ENCODE data around the gene PPP1R9B. TPM values are rescaled to one million over a fixed set of nuclear protein-coding genes. Genes with fewer than 3 reads are reported as not detected.

PPP1R9B gene
- total RNA-seq, 1 experiment from 2014 or later, result 23.0 TPM

DNA sequence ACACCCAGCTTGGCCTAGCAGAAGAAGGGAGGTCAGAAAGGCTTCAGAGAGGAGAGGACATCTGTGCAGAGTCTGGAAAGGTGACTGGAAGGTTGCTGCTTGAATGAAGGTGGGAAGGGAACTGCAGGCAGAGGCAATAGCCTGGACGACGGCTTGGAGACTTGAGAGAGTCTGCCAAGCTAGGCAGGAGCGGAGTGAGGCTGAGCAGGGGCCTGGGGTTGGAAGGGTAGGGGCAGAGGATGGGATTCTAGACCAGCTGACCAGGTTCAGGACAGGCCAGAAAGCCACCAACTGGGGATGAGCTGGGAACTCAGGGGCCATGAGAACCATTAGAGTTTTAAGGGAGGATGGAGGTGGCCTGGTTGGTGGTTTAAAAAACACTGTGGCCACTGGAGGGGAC lies 15.0 kb upstream of the PPP1R9B start:
- no peaks in the 10 kb centered on the region; the same call in 1 of the 2 replicates for H3K27me3 ChIP-seq (ENCODE audit: insufficient read depth, low read length)
- no peak overlapping the region for H3K18ac ChIP-seq (ENCODE audit: insufficient read length, low read depth, low read length)
- H2BK12ac ChIP-seq (ENCODE audit: insufficient read length, low read depth, low read length), result no peak overlapping the region
- no peak overlapping the region for H2AFZ ChIP-seq (ENCODE audit: low read length)
- Mint-ChIP-seq H3K4me3 (no peak overlapping the region), H3K27me3 (ENCODE audit: low read depth) (peaks cover 23% of the 10 kb centered on the region), H3K9me3 (no peaks in the 10 kb centered on the region; a peak in 1 of 5 replicates), H3K36me3 (ENCODE audit: insufficient read depth in 1 of 3, low read depth in 3 of 3) (no peaks in the 10 kb centered on the region), H3K4me1 (peaks cover 22 to 56% of the 10 kb centered on the region in 2 experiments), H3K27ac (peak overlapping the region; percentile 5 to 47 (median 45); a peak in 2 of 7 replicates)
- H3K79me2 ChIP-seq (ENCODE audit: insufficient read depth, low read length), result no peaks in the 10 kb centered on the region
- DNase-seq, result no peak
- H4K20me1 ChIP-seq (ENCODE audit: control insufficient read depth, insufficient read depth, insufficient read length), result no peaks in the 10 kb centered on the region
- no peak overlapping the region for H3K56ac ChIP-seq (ENCODE audit: insufficient read length, low read depth, low read length)
- no peaks in the 10 kb centered on the region for H3K79me1 ChIP-seq (ENCODE audit: insufficient read depth, low read depth, low read length, poor library complexity, severe bottlenecking)
- no peak overlapping the region for H3K27ac ChIP-seq (ENCODE audit: insufficient read length, low read depth, low read length)
- H4K8ac ChIP-seq (replicated peaks; ENCODE audit: insufficient read length, low read depth, low read length), result no peak overlapping the region
- no CpG with 5 or more reads among the region's 3 CpGs for WGBS (ENCODE audit: extremely low coverage, insufficient read length, low lambda C conversion rate)
- no peak overlapping the region for H2BK5ac ChIP-seq (ENCODE audit: insufficient read length, low read length)
- no peaks in the 10 kb centered on the region for H3K9me3 ChIP-seq (ENCODE audit: control insufficient read depth, low read depth, low read length)
- no peak overlapping the region for H3K4me2 ChIP-seq (ENCODE audit: insufficient read depth, insufficient read length, low read length)
- no peak overlapping the region for H4K91ac ChIP-seq (ENCODE audit: insufficient read length, low read depth, low read length)
- no peak for TF ChIP-seq CTCF (conservative IDR thresholded peaks at IDR 0.05)
- H3K4me1 ChIP-seq (ENCODE audit: insufficient read depth, low read length), result peaks cover 3% of the 10 kb centered on the region; the same call in 1 of the 2 replicates
- peaks cover 13% of the 10 kb centered on the region for H3K23me2 ChIP-seq (ENCODE audit: insufficient read length, low read depth, low read length, poor library complexity, severe bottlenecking)
- H3K14ac ChIP-seq (ENCODE audit: insufficient read depth, low read length), result no peak overlapping the region
- H3K9ac ChIP-seq (ENCODE audit: extremely low read depth, insufficient read length, low read length), result no peak overlapping the region
- no peak overlapping the region for H4K5ac ChIP-seq (ENCODE audit: insufficient read length, low read depth, low read length)
- H2BK15ac ChIP-seq (ENCODE audit: low read depth, low read length), result no peak overlapping the region
- H3K23ac ChIP-seq (ENCODE audit: insufficient read length, low read depth, low read length), result no peak overlapping the region
- no peak overlapping the region for H2BK120ac ChIP-seq (ENCODE audit: low read depth, low read length, poor library complexity, severe bottlenecking)
- H2BK20ac ChIP-seq (ENCODE audit: low read depth, low read length, poor library complexity, severe bottlenecking), result no peak overlapping the region
- H2AK5ac ChIP-seq (ENCODE audit: insufficient read length, low read length), result no peak overlapping the region
- no peak overlapping the region for H3K4ac ChIP-seq (ENCODE audit: low read depth, low read length)
- no peak overlapping the region for H3T11ph ChIP-seq (ENCODE audit: low read length)
